Thyroid gland (tissue), 4 donors: ENCODE data around the gene FBXL7. TPM values are rescaled to one million over a fixed set of nuclear protein-coding genes. Genes with fewer than 3 reads are reported as not detected.

Experiments used
- DNase-seq, 2 donors: peaks; one replicate each; pipeline ENCODE4 v3.0.0-alpha.2; 2019
- H3K27ac ChIP-seq, 3 donors: fragments of 200-600 bp; sonication (generic); 1 replicate in 2 of 3; 2 replicates in 1 of 3; pipeline ENCODE4 v1.5.1; 2016 to 2019; ENCODE audit warnings: mild to moderate bottlenecking in 1 of 3, moderate library complexity in 1 of 3
- H3K27me3 ChIP-seq: fragments of 200-600 bp; sonication (generic); one replicate; pipeline ENCODE4 v1.5.1; 2019
- H3K36me3 ChIP-seq, 2 donors: fragments of 200-600 bp; sonication (generic); one replicate each; pipeline ENCODE4 v1.5.1; 2016 to 2019
- H3K4me1 ChIP-seq, 2 donors: fragments of 200-600 bp; sonication (generic); one replicate each; pipeline ENCODE4 v1.5.1; 2017 to 2019
- H3K4me3 ChIP-seq, 3 donors: fragments of 200-600 bp; sonication (generic); replicated peaks in 1 of 3; 1 replicate in 2 of 3; 2 replicates in 1 of 3; pipeline ENCODE4 v1.5.1; 2016; ENCODE audit warnings: mild to moderate bottlenecking in 1 of 3
- H3K9me3 ChIP-seq: fragments of 200-600 bp; sonication (generic); one replicate; pipeline ENCODE4 v1.5.1; 2017
- CTCF ChIP-seq, 6 experiments: fragments of 200-600 bp in 3 of 6; fragments of 450-650 bp in 3 of 6; sonication (generic) in 3 of 6; IDR thresholded peaks; one replicate each; pipeline ENCODE4 v1.5.1; 2016 to 2019; ENCODE audit warnings: antibody characterized with exemption in 6 of 6, mild to moderate bottlenecking in 2 of 6, inconsistent platforms in 1 of 6, moderate library complexity in 1 of 6
- POLR2A ChIP-seq, 2 donors: fragments of 450-650 bp; IDR thresholded peaks; one replicate each; pipeline ENCODE4 v1.6.1; 2017; ENCODE audit warnings: antibody characterized with exemption in 2 of 2, mild to moderate bottlenecking in 2 of 2, moderate library complexity in 1 of 2
- WGBS, 2 donors: methylation state at CpG; one replicate each; pipeline ENCODE4 v1.1.5; 2017; 5-methylcytosine and 5-hydroxymethylcytosine counted together
- intact Hi-C: fragments of 100-400 bp; cut with DNase I; formaldehyde crosslinking; loops from one replicate; pipeline ENCODE4 v1.15.1; 2023
- total RNA-seq, 4 donors: library from RNA; depleted of rRNA; stranded (reverse); fragments of >200 nt; gene quantifications; one replicate each; pipeline ENCODE4 v1.2.3, GENCODE V29; 2016

The FBXL7 gene
- total RNA-seq, 4 donors from 2014 or later, result 6.4 to 11.8 (median 9.2) TPM

- TF ChIP-seq CTCF (IDR thresholded peaks at IDR 0.05) (no peak), POLR2A (IDR thresholded peaks at IDR 0.05) (no peak)
- no peaks in the 10 kb centered on the region for H3K9me3 ChIP-seq
- H3K27me3 ChIP-seq, result no peaks in the 10 kb centered on the region
- H3K36me3 ChIP-seq, result no peaks in the 10 kb centered on the region
- H3K27ac ChIP-seq, result no peak overlapping the region
- no peak for DNase-seq
- no peak overlapping the region for H3K4me3 ChIP-seq
- WGBS, 2 donors, result 83% methylated on average over 6 of the region's 6 CpGs
- intact Hi-C loops, result no loop called here
- no peaks in the 10 kb centered on the region for H3K4me1 ChIP-seq
Observed at GRCh38 chr5:15615859-15616258, 115.9 kb downstream of the FBXL7 start.

- Histone ChIP-seq H3K4me3 (no peak overlapping the region), H3K36me3 (no peaks in the 10 kb centered on the region), H3K9me3 (no peaks in the 10 kb centered on the region), H3K27ac (no peak overlapping the region), H3K4me1 (no peaks in the 10 kb centered on the region), H3K27me3 (no peaks in the 10 kb centered on the region)
- intact Hi-C loops, result no loop called here
- no peak for DNase-seq
- TF ChIP-seq CTCF (IDR thresholded peaks at IDR 0.05) (no peak), POLR2A (IDR thresholded peaks at IDR 0.05) (no peak)
- WGBS, 2 donors, result 96 to 97% methylated on average over 10 of the region's 10 CpGs
Observed at GRCh38 chr5:15618938-15619337, 119.0 kb downstream of the FBXL7 start.

- intact Hi-C loops, result no loop called here
- Histone ChIP-seq H3K4me1 (no peaks in the 10 kb centered on the region), H3K36me3 (no peaks in the 10 kb centered on the region), H3K27me3 (no peaks in the 10 kb centered on the region), H3K4me3 (no peak overlapping the region), H3K27ac (peak overlapping the region in 1 of 3 donors; percentile 57), H3K9me3 (no peaks in the 10 kb centered on the region)
- TF ChIP-seq POLR2A (IDR thresholded peaks at IDR 0.05) (no peak), CTCF (IDR thresholded peaks at IDR 0.05) (no peak)
- peak in 1 of 2 donors; percentile 3 for DNase-seq
- WGBS, 2 donors, result 90 to 91% methylated on average over 5 to 11 of the region's 11 CpGs
Observed at GRCh38 chr5:15620501-15620900, 120.5 kb downstream of the FBXL7 start.

GRCh38 chr5:15621094-15621493, 121.1 kb downstream of the FBXL7 start:
- Histone ChIP-seq H3K27ac (peak overlapping the region in 1 of 3 donors; percentile 57), H3K4me3 (no peak overlapping the region)

GRCh38 chr5:15623794-15624193, 123.8 kb downstream of the FBXL7 start:
- Histone ChIP-seq H3K27me3 (no peaks in the 10 kb centered on the region), H3K27ac (no peak overlapping the region), H3K4me3 (no peak overlapping the region), H3K4me1 (no peaks in the 10 kb centered on the region), H3K36me3 (no peaks in the 10 kb centered on the region), H3K9me3 (no peaks in the 10 kb centered on the region)
- no peak for TF ChIP-seq POLR2A (IDR thresholded peaks at IDR 0.05)
- TF ChIP-seq CTCF (IDR thresholded peaks at IDR 0.05), result no peak
- intact Hi-C loops, result no loop called here
- WGBS, 2 donors, result 93 to 97% methylated on average over 2 of the region's 2 CpGs
- no peak for DNase-seq

More at GRCh38 chr5:15621094-15621493, 121.1 kb downstream of the FBXL7 start:
- WGBS, 2 donors, result 23 to 25% methylated on average over 1 of the region's 1 CpG
- DNase-seq, result no peak
- H3K36me3 ChIP-seq, result no peaks in the 10 kb centered on the region
- no peaks in the 10 kb centered on the region for H3K4me1 ChIP-seq
- H3K27me3 ChIP-seq, result no peaks in the 10 kb centered on the region
- no peaks in the 10 kb centered on the region for H3K9me3 ChIP-seq
- intact Hi-C loops, result no loop called here
- TF ChIP-seq POLR2A (IDR thresholded peaks at IDR 0.05) (no peak), CTCF (IDR thresholded peaks at IDR 0.05) (no peak)
